ENCODE data around the gene MYMK.

DNA sequence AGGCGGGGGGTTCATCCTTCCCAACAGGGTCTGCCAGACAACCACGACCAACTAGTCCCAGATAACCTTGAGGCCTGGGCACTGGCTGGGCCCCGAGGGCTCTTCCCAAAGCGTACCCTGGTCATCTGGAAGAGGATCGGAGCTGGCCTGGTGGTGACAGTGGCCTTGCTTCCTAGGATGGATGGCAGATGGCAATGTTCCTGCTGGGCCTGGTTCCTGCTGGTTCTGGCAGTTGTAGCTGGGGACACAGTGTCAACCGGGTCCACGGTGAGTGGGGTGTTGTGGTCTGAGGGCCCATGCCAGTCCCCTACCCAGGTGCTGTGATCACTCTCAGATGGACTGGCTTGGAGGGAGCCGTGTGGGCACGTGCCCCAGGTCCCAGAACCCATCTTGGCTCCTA, 11.8 kb upstream of the MYMK start:
- TF ChIP-seq ARNT (IDR thresholded peaks at IDR 0.05) (no peak), TARDBP (IDR thresholded peaks at IDR 0.05) (no peak), L3MBTL2 (conservative IDR thresholded peaks at IDR 0.05) (no peak), NFRKB (IDR thresholded peaks at IDR 0.05) (no peak), HDGF (IDR thresholded peaks at IDR 0.05; ENCODE audit: borderline replicate concordance) (no peak), BHLHE40 (IDR thresholded peaks at IDR 0.05; ENCODE audit: borderline replicate concordance) (no peak), FOXA1 (IDR thresholded peaks at IDR 0.05) (no peak), SUZ12 (IDR thresholded peaks at IDR 0.05) (no peak), FOXK2 (IDR thresholded peaks at IDR 0.05) (no peak), ELF4 (IDR thresholded peaks at IDR 0.05) (no peak), SP1 (IDR thresholded peaks at IDR 0.05) (no peak)

Measured in HEK293T (cell line).